ENCODE data around the gene SCAF1. TPM values are rescaled to one million over a fixed set of nuclear protein-coding genes. Genes with fewer than 3 reads are reported as not detected.

The SCAF1 gene
- total and polyA plus RNA-seq, 10 of the 15 experiments (the other 5 are each of a cell fraction or from before 2014, with no cell fraction given), result 0.18 to 77.0 (median 5.3) TPM

- TF ChIP-seq ZNF687 (IDR thresholded peaks at IDR 0.05) (peak; percentile 30; the same call in 1 of the 2 replicates), NFXL1 (IDR thresholded peaks at IDR 0.05; ENCODE audit: borderline replicate concordance) (no peak), PAX8 (IDR thresholded peaks at IDR 0.05) (no peak), MAX (IDR thresholded peaks at IDR 0.05; ENCODE audit: low read depth, low read length) (no peak), HDAC2 (IDR thresholded peaks at IDR 0.05) (no peak), POLR2A (IDR thresholded peaks at IDR 0.05; ENCODE audit: low read depth, low read length) (peak; percentile 53), BMI1 (IDR thresholded peaks at IDR 0.05; ENCODE audit: borderline replicate concordance) (peak; percentile 82), RELA (IDR thresholded peaks at IDR 0.05; ENCODE audit: borderline replicate concordance, partially characterized antibody) (no peak), TCF3 (IDR thresholded peaks at IDR 0.05; ENCODE audit: borderline replicate concordance, insufficient read depth, low read depth, low read length) (no peak), HDGF (IDR thresholded peaks at IDR 0.05) (0 out of 2 replicates have a peak, but pooled peaks have one; percentile 63), BACH1 (IDR thresholded peaks at IDR 0.05; ENCODE audit: borderline replicate concordance) (peak; percentile 49; the same call in 1 of the 2 replicates), SREBF2 (IDR thresholded peaks at IDR 0.05; ENCODE audit: low read length) (no peak), SMAD1 (IDR thresholded peaks at IDR 0.05; ENCODE audit: low read depth, partially characterized antibody) (no peak), EGR1 (IDR thresholded peaks at IDR 0.05; ENCODE audit: borderline replicate concordance in 1 of 2, low read depth in 2 of 2, low read length in 2 of 2) (0 out of 3 replicates have a peak, but pooled peaks of 1 of the 2 experiments have one; percentile 32), NR2C2 (IDR thresholded peaks at IDR 0.05; ENCODE audit: borderline replicate concordance, control insufficient read depth, insufficient read length, low read depth) (no peak), HDAC6 (IDR thresholded peaks at IDR 0.05; ENCODE audit: unreplicated experiment) (no peak), NBN (IDR thresholded peaks at IDR 0.05) (no peak), PML (IDR thresholded peaks at IDR 0.05; ENCODE audit: low read length) (no peak), POU2F2 (IDR thresholded peaks at IDR 0.05; ENCODE audit: borderline replicate concordance, low read depth, low read length) (no peak; the same call in 2 of the 3 replicates), NFIC (IDR thresholded peaks at IDR 0.05; ENCODE audit: low read depth, low read length) (no peak), CEBPZ (IDR thresholded peaks at IDR 0.05; ENCODE audit: low read depth, low read length) (no peak), RB1 (IDR thresholded peaks at IDR 0.05; ENCODE audit: borderline replicate concordance) (peak; percentile 98), MEF2B (IDR thresholded peaks at IDR 0.05; ENCODE audit: partially characterized antibody, poor library complexity, severe bottlenecking) (no peak), EED (IDR thresholded peaks at IDR 0.05; ENCODE audit: low read depth) (no peak), LARP7 (IDR thresholded peaks at IDR 0.05) (no peak)
Observed at GRCh38 chr19:49680421-49681351, 38.7 kb downstream of the SCAF1 start (continued).
